PFSK-1 (cell line): ENCODE data around the gene PPP1R7.

Experiments used
- POLR2AphosphoS5 ChIP-seq: IDR thresholded peaks from 2 replicates; pipeline ENCODE4 v1.6.1; 2012; ENCODE audit warnings: low read depth, mild to moderate bottlenecking, control low read depth, low read length, moderate library complexity
- REST ChIP-seq, 2 experiments: IDR thresholded peaks; 2 replicates each; pipeline versions ENCODE4 v1.6.1 to v1.8.0; 2011 to 2012; ENCODE audit warnings: low read depth in 2 of 2, low read length in 2 of 2, control low read depth in 1 of 2, inconsistent platforms in 1 of 2, mild to moderate bottlenecking in 1 of 2, moderate library complexity in 1 of 2; ENCODE audit not compliant: insufficient read depth in 1 of 2
- SIN3A ChIP-seq: IDR thresholded peaks from 2 replicates; pipeline ENCODE4 v1.6.1; 2012; ENCODE audit warnings: mild to moderate bottlenecking, low read length, moderate library complexity, borderline replicate concordance; ENCODE audit not compliant: insufficient read depth
- TAF1 ChIP-seq: IDR thresholded peaks from 2 replicates; pipeline ENCODE4 v1.6.1; 2012; ENCODE audit warnings: low read length, control low read depth, borderline replicate concordance; ENCODE audit not compliant: insufficient read depth

GRCh38 chr2:241102239-241102803, 47.9 kb upstream of the PPP1R7 start, which contains the start of gene MTERF4:
- TF ChIP-seq SIN3A (no peak), TAF1 (peak; percentile 77), POLR2AphosphoS5 (peak; percentile 76), REST (IDR thresholded peaks at IDR 0.05; ENCODE audit: insufficient read depth in 1 of 2, low read depth in 2 of 2, low read length in 2 of 2) (no peak)
